Immature natural killer cell (primary cell): ENCODE results near the gene NFS1. TPM values are rescaled to one million over a fixed set of nuclear protein-coding genes. Genes with fewer than 3 reads are reported as not detected.

Experiments used
- DNase-seq, 3 donors: peaks; one replicate each; pipeline ENCODE4 v3.0.0; 2022; ENCODE audit warnings: mixed read lengths in 1 of 3
- H3K27ac Mint-ChIP-seq, 6 donors: one replicate each; pipeline ENCODE4 v1.8.0; 2020; ENCODE audit warnings: mixed read lengths in 6 of 6, mild to moderate bottlenecking in 5 of 6, inconsistent platforms in 4 of 6, moderate library complexity in 3 of 6
- H3K27me3 Mint-ChIP-seq, 3 donors: one replicate each; pipeline ENCODE4 v1.8.0; 2020 to 2021; ENCODE audit warnings: low read depth in 3 of 3, mild to moderate bottlenecking in 3 of 3, mixed read lengths in 3 of 3, moderate library complexity in 3 of 3, inconsistent platforms in 1 of 3
- H3K36me3 Mint-ChIP-seq, 3 donors: one replicate each; pipeline ENCODE4 v1.8.0; 2020; ENCODE audit warnings: mixed read lengths in 3 of 3, inconsistent platforms in 2 of 3, mild to moderate bottlenecking in 2 of 3
- H3K4me1 Mint-ChIP-seq, 2 donors: one replicate each; pipeline ENCODE4 v1.8.0; 2020; ENCODE audit warnings: inconsistent platforms in 2 of 2, mild to moderate bottlenecking in 2 of 2, mixed read lengths in 2 of 2, moderate library complexity in 1 of 2
- H3K4me3 Mint-ChIP-seq, 5 donors: one replicate each; pipeline ENCODE4 v1.8.0; 2020; ENCODE audit warnings: mild to moderate bottlenecking in 5 of 5, mixed read lengths in 5 of 5, inconsistent platforms in 3 of 5, moderate library complexity in 3 of 5
- H3K9me3 Mint-ChIP-seq, 6 donors: one replicate each; pipeline ENCODE4 v1.8.0; 2020; ENCODE audit warnings: mild to moderate bottlenecking in 6 of 6, mixed read lengths in 6 of 6, inconsistent platforms in 4 of 6, moderate library complexity in 3 of 6
- polyA plus RNA-seq, 3 donors: library from polyadenylated mRNA; unstranded; fragments of 300-500 nt; fragmentation: Illumina TruSeq; gene quantifications; one replicate each; pipeline ENCODE4 v1.2.3, GENCODE V29; 2021

Gene NFS1
- polyA plus RNA-seq, 3 donors from 2014 or later = 8.1 to 21.3 (median 20.0) TPM

DNA sequence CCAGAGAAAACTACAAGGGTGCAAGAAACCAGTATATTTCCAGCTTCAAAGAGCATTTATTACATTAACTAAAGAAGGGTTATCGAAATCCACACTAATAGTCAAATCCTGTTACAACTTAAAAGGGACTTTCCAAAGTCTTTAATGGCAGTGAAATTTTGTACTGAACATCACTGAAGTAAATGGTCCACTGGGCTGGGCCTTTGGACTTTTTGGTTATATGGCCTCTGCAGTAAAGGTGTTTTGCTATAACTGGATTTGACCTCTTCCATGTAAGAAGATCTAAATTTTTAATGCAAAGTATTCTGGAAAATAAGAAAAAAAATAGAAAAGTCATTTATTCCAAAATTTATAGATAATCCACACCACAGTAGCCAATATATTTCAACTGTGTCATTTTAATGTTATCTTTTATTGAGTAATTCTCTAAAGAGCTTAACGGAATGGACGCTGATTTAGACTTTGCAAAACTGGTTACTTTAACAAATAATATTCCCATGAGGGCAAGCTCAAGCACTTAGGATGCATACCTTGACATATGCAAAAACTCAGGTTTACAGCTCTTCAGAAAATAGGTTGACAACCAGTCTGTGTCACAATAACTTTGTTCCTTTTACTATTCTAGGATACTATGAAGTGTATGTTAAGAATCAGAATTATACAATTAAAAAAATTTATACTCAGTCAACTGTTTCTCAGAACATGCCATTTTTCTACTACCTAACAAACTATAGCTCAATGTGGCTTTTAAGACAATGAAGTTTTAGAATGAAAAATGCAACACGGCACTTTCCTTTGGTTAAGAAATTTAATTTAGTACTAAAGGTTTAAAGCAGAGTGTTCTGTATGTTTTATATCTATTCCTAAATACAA is 35.9 kb upstream of the NFS1 start:
- H3K27me3 Mint-ChIP-seq = peaks cover 8 to 38% (median 24%) of the 10 kb centered on the region in 3 donors
- H3K27ac Mint-ChIP-seq = peak overlapping the region in 4 of 6 donors; percentile 3 to 71 (median 59)
- no peak for DNase-seq
- peaks cover 79 to 88% of the 10 kb centered on the region in 2 donors for H3K4me1 Mint-ChIP-seq
- H3K36me3 Mint-ChIP-seq = peaks cover 41 to 63% (median 44%) of the 10 kb centered on the region in 3 donors
- H3K9me3 Mint-ChIP-seq = no peaks in the 10 kb centered on the region
- H3K4me3 Mint-ChIP-seq = peak overlapping the region; percentile 34 to 75 (median 55)

DNA sequence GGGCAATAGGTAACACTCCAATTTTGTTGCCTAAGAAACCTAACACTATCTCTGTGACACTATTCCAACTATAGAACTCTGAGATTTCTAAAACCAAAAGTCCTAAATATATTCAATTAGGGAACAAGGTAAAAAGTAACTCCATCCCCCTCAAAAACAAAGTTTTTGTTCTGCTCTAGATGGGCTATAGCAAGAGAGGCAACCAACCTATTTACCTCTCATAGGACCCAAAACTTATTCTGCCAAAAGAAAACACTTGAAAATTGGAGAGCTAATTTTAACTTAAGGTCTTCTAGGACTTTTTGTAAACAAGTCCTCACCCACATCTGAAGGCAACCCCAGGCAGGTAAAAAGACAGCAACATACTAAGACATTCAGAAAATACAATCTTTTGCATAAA is 35.2 kb upstream of the NFS1 start:
- Mint-ChIP-seq H3K27me3 (peaks cover 10 to 34% (median 27%) of the 10 kb centered on the region in 3 donors), H3K4me3 (peak overlapping the region; percentile 5 to 63 (median 51)), H3K9me3 (no peaks in the 10 kb centered on the region), H3K36me3 (peaks cover 38 to 60% (median 40%) of the 10 kb centered on the region in 3 donors), H3K4me1 (peaks cover 78 to 88% of the 10 kb centered on the region in 2 donors), H3K27ac (peak overlapping the region in 5 of 6 donors; percentile 3 to 71 (median 59))
- no peak for DNase-seq

DNA sequence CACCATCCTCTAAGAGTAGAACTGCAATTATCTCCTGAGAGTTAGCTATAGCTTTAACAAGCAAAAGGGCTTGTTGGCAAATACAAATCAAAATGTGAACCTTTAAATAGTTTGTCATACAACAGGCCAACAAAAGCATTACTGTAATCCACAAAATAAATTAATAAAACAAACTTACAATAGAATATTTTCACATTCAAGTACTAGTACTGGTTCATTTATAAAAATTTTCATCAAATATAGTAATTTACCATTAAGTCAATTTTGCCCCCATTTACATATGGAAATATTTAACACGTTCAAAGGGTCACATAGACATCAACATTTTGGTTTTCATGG is 33.5 kb upstream of the NFS1 start:
- peaks cover 27 to 49% (median 28%) of the 10 kb centered on the region in 3 donors for H3K36me3 Mint-ChIP-seq
- H3K4me3 Mint-ChIP-seq = peak overlapping the region in 4 of 5 donors; percentile 44 to 63 (median 50)
- H3K4me1 Mint-ChIP-seq = peaks cover 65 to 75% of the 10 kb centered on the region in 2 donors
- H3K27me3 Mint-ChIP-seq = peaks cover 13 to 30% (median 28%) of the 10 kb centered on the region in 3 donors
- H3K27ac Mint-ChIP-seq = peak overlapping the region; percentile 26 to 76 (median 58)
- H3K9me3 Mint-ChIP-seq = no peaks in the 10 kb centered on the region
- no peak for DNase-seq

DNA sequence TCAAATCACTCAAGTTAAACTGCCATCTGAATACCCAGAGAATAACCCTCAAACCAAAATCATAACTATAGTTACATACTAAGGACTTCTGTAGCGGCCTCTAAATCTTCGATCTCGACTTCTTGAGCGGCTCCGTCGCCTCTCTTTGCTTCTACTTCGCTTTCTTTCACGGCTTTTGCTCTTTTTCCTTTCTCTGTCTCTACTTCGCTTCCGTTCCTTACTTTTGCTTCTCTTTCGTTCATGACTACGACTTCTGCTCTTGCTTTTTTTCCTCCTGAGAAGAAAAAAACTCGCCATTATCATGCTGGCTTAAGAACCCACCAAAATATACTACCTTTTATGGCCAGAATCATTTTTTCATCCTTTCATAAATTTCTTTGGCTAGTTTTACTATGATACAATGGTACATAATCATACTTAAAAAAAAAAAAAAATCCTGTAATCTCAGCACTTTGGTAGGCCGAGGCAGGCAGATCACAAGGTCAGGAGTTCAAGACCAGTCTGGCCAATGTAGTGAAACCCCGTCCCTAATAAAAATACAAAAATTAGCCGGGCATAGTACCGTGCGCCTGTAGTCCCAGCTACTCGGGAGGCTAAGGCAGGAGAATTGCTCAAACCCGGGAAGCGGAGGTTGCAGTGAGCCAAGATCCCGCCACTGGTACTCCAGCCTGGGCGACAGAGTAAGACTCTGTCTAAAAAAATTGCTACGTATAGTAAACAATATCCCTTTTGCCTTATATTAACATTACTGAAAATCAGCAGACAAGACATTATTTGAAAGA is 32.9 kb upstream of the NFS1 start:
- H3K36me3 Mint-ChIP-seq = peaks cover 27 to 49% (median 28%) of the 10 kb centered on the region in 3 donors
- no peaks in the 10 kb centered on the region for H3K9me3 Mint-ChIP-seq
- peaks cover 65 to 76% of the 10 kb centered on the region in 2 donors for H3K4me1 Mint-ChIP-seq
- peaks cover 15 to 32% (median 27%) of the 10 kb centered on the region in 3 donors for H3K27me3 Mint-ChIP-seq
- peak overlapping the region in 4 of 5 donors; percentile 31 to 58 (median 36) for H3K4me3 Mint-ChIP-seq
- H3K27ac Mint-ChIP-seq = peak overlapping the region in 5 of 6 donors; percentile 2 to 77 (median 59)
- DNase-seq = peak; percentile 1 to 9 (median 5)

DNA sequence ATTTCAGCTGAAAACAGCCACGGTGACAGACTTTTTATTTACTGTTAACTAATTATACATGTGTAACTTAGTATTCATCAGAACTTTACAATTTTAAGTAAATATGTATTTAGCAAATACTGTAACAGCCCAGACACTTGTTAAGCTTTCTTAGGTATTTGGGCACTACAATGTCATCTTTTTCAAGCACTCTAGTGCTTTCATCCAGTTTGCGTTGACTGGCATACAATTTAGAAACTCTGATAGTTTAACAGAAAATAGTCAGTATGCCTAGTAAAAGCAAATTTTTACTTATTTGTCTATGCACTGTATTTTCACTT is 32.3 kb upstream of the NFS1 start:
- Mint-ChIP-seq H3K4me3 (peak overlapping the region in 2 of 5 donors; percentile 38 to 58), H3K9me3 (no peaks in the 10 kb centered on the region), H3K27me3 (peaks cover 15 to 38% (median 31%) of the 10 kb centered on the region in 3 donors), H3K27ac (peak overlapping the region in 2 of 6 donors; percentile 9 to 59), H3K4me1 (peaks cover 65 to 81% of the 10 kb centered on the region in 2 donors), H3K36me3 (peaks cover 27 to 54% (median 28%) of the 10 kb centered on the region in 3 donors)
- no peak for DNase-seq

DNA sequence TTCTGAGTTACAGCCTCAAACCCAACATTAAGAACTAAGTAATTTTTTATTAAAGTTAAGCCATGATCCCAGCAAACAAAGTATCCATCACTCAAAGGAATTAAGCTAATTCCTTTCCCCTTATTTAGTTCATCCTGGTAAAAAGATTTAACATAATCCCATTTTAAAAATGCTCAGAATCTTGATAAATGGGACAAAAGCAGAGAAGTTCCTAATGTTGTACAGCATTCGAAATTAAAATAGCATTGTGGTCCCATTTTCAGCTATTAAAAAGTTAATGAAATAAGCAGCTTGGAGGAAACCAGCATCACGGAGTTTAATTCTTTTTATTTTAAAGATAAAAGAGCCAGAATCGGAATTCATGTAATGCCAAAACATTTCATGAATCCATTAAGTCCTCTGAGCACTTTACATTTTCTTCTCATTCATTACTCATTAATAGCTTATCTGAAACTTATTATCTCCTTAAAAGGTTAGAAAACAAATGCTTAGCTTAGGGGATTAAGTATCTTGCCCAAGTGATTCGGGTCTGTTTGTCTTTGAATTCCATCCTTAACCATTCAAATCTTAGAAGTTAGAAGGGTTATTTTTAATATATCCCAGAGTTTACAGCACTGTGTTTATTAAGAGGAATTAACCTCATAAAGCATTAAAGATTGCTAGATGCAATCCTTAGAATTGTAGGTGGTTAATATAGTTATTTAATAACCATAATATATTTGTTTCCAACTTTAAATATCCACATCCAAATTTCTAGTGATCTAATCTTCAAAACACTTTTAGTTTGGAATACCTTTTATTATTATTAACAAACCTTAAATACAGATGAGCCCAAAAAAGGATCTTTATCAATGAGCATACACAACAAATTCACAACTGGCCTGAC is 31.7 kb upstream of the NFS1 start:
- peak overlapping the region in 2 of 5 donors; percentile 14 to 17 for H3K4me3 Mint-ChIP-seq
- H3K4me1 Mint-ChIP-seq = peaks cover 58 to 77% of the 10 kb centered on the region in 2 donors
- H3K27me3 Mint-ChIP-seq = peaks cover 15 to 39% (median 28%) of the 10 kb centered on the region in 3 donors
- peak in 1 of 3 donors; percentile 0 for DNase-seq
- H3K9me3 Mint-ChIP-seq = no peaks in the 10 kb centered on the region
- peak overlapping the region in 1 of 6 donors; percentile 9 for H3K27ac Mint-ChIP-seq
- peaks cover 21 to 54% (median 24%) of the 10 kb centered on the region in 3 donors for H3K36me3 Mint-ChIP-seq

DNA sequence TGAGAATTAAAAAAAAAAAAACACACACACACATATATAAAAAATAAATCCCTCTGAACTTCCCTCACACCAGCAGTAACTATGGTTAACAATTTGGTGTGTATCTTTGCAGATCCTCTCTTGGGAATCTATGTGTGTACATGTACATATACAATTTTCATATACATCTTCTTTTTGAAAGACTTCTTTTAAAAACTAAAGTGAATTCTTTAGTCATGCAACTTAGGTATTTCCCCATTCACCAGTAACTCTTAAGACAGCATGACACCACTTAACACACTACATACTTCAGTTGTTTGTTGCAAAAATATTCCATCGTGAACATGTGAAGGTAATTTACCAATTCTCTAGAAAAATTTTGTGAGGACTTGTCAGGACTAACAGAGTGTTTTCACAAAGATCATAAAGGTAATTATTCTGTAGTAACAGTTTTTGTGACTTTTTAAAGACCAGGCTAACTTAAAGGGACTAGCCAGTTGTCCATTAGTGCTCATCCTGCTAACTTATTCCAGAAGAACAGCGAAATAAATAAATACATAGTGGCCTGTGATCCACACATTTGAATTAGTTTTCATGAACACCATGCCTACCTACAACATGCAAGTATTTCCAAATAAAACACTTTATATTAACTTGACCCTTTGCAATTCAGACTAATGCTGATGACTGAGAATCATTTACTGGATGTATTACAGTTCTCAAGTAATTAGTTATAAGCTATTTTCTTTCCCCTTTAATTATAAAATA is 30.9 kb upstream of the NFS1 start:
- peaks cover 15 to 44% (median 36%) of the 10 kb centered on the region in 3 donors for H3K27me3 Mint-ChIP-seq
- DNase-seq = no peak
- H3K27ac Mint-ChIP-seq = peak overlapping the region in 5 of 6 donors; percentile 0 to 65 (median 34)
- H3K4me3 Mint-ChIP-seq = peak overlapping the region in 2 of 5 donors; percentile 25 to 44
- peaks cover 26 to 54% (median 26%) of the 10 kb centered on the region in 3 donors for H3K36me3 Mint-ChIP-seq
- H3K9me3 Mint-ChIP-seq = no peaks in the 10 kb centered on the region
- peaks cover 56 to 72% of the 10 kb centered on the region in 2 donors for H3K4me1 Mint-ChIP-seq

DNA sequence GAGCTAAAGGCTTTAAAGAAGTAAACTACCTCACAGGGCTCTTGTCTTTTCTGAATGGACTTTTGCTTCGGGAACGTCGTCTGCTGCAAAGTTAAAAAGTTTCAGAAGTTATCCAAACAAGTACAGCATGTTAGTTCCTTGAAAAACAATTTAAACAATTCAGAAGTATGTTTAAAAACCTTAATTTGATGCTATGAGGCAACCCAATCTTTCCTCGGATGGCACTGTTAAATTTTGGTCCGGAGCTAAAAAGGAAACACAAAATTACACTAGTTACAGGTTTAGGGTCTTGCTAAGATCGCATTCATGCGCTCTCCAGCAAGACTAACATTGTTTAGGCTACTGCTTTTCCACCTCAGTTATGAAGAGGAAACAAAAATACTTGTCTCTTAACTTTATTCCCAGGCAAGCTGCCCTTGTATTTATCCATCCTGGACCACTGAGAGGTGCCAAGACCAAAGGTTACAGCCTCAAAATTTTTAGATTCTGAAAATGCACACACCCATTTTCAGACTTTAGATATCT is 30.2 kb upstream of the NFS1 start:
- Mint-ChIP-seq H3K27me3 (peaks cover 13 to 48% (median 39%) of the 10 kb centered on the region in 3 donors), H3K36me3 (peaks cover 26 to 55% (median 29%) of the 10 kb centered on the region in 3 donors), H3K27ac (peak overlapping the region in 1 of 6 donors; percentile 34), H3K4me1 (peaks cover 51 to 72% of the 10 kb centered on the region in 2 donors), H3K4me3 (no peak overlapping the region), H3K9me3 (no peaks in the 10 kb centered on the region)
- DNase-seq = peak in 1 of 3 donors; percentile 1

DNA sequence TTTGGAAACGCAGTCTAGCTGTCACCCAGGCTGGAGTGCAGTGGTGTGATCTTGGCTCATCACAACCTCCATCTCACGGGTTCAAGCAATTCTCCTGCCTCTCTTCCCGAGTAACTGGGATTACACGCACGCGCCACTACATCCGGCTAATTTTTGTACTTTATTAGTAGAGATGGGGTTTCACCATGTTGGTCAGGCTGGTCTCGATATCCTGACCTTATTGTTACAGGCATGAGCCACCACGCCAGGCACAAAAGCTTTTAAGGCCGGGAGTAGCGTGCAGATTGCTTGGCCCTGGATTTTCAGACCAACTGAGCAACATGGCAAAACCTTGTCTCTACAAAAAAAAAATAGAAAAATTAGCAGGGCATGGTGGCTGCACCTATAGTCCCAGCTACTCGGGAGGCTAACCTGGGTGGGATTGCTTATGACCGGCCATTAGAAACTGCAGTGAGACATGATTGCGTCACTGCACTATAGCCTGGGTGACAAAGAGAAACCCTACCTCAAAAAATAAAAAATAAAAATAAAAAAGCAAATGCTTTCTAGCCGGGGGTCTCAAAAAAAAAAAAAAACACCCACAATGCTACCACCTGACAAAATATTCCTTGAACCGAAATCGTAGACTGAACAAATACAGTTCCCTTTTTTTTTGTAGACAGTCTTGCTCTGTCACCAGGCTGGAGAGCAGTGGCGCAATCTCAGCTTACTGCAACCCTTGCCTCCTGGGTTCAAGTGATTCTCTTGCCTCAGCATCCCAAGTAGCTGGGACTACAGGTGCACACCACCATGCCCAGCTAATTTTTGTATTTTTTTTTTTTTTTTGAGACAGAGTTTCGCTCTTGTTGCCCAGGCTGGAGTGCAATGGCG is 27.9 kb upstream of the NFS1 start:
- Mint-ChIP-seq H3K27ac (peak overlapping the region in 4 of 6 donors; percentile 23 to 80 (median 60)), H3K4me3 (no peak overlapping the region), H3K36me3 (peaks cover 27 to 53% (median 39%) of the 10 kb centered on the region in 3 donors), H3K4me1 (peaks cover 45 to 71% of the 10 kb centered on the region in 2 donors), H3K27me3 (peaks cover 21 to 51% (median 48%) of the 10 kb centered on the region in 3 donors), H3K9me3 (no peaks in the 10 kb centered on the region)
- DNase-seq = no peak

DNA sequence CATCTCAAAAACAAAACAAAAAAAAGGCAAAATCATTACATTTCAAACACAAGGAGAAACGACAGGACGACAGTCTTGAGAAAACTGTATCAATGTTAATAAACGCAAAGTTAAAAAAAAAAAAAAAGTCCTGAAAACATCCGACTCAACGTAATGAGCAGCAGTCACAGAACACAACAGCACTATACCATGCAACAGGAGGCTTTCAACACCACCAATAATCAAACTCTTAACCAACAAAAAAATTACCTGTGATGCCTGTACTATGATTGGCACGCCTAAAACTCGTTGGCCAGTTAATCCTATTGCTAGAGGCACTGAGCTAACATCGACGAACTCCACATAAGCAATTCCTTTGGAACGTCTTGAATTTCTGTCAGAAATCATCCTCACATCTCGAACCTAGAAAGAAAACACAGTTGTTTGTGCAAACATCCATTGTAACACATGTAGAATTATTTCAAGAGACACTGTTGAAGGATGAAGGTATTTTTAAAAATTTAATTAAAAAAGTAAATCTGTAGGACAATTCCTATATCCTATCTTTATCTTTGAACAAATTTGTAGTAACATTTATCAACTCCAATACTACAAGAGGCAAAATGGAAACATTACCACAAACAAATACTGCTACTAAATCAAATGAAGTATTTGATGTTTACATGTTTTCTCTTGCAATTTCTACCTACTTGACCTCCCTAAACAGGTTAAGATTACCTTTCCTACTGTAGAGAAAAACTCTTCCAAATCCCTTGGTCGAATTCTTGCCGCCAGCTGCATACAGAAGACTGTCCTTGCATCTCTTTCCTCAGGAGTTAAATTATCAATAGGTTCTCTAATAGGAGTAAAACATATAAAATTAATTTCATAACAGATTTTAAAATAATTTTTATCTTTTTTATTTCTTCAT is 25.4 kb upstream of the NFS1 start:
- DNase-seq = no peak
- H3K4me1 Mint-ChIP-seq = peaks cover 41 to 66% of the 10 kb centered on the region in 2 donors
- peaks cover 18 to 58% (median 57%) of the 10 kb centered on the region in 3 donors for H3K27me3 Mint-ChIP-seq
- H3K9me3 Mint-ChIP-seq = no peaks in the 10 kb centered on the region
- peak overlapping the region; percentile 17 to 89 (median 58) for H3K27ac Mint-ChIP-seq
- H3K36me3 Mint-ChIP-seq = peaks cover 36 to 57% (median 45%) of the 10 kb centered on the region in 3 donors
- peak overlapping the region in 1 of 5 donors; percentile 10 for H3K4me3 Mint-ChIP-seq
